HG03196 (cell line): Measurements from ENCODE around the gene MRE11.
A peak's percentile ranks its signal among the peaks of the same experiment; 100 is the strongest.
"Not testable (repeated sequence)": the region's sequence is repeated elsewhere in the genome, so short reads cannot be mapped to it uniquely, and the experiment has no call there.

ENCODE experiments used
- ATAC-seq: cut with Tn5 transposase; IDR thresholded peaks from one replicate; pipeline ENCODE4 v1.9.1; 2021; ENCODE audit not compliant: unreplicated experiment

Gene MRE11

DNA sequence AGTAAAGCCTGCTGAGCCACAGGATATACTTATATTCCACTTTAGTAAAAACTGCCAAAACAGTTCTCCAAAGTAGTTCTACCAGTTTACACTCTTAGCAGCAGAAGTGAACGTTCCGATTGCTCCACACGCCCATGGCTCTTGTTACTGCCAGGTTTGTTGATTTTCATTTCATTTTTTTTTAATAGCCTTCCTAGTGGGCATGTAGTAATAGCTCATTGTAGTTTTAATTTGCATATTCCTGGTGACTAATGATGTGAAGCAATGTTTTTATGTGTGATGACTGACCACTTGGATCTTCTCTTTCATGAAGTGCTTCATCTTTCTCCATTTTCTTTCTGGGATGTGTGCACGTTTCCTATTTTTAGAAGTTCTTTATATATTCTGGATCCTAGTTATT is 13.8 kb upstream of the MRE11 start:
- no peak for ATAC-seq

DNA sequence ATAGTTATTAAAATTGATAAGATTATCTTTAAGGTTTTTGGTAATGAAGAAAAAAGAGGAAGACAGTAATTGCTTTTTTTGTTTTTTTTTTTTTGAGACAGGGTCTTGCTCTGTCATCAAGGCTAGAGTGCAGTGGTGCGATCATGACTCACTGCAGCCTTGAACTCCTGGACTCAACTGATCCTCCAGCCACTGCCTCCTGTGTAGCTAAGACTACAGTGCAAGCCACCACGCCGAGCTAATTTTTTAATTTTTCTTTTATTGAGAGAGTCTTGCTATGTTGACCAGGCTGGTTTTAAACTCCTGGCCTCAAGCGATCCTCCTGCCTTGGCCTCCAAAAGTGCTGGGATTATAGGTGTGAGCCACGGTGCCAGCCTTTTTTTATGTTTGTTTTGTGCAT is 12.9 kb upstream of the MRE11 start:
- ATAC-seq: not testable (repeated sequence)

DNA sequence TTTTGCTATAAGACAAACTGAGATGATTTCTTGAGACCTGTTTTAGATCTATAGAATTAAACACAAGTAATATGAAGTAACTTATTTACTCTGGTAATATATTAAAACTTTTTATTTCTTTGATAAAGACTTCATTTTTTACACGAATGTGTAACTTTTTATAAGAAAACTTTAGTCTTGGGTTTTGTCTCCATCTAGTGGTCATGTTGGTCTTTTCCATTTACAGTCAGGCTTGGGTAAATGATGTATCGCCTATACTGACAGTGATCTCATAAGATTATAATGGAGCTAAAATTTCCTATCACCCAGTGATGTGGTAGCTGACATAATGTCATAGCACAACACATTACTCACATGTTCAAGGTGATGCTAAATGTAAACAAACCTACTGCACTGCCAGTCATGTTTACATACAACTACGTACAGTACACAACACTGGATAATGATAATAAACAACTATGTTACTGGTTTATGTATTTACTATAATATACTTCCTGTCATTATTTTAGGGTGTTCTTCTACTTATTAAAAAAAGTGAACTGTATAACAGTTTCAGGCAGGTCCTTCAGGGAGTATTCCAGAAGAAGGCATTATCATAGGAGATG is 11.1 kb upstream of the MRE11 start:
- no peak for ATAC-seq

DNA sequence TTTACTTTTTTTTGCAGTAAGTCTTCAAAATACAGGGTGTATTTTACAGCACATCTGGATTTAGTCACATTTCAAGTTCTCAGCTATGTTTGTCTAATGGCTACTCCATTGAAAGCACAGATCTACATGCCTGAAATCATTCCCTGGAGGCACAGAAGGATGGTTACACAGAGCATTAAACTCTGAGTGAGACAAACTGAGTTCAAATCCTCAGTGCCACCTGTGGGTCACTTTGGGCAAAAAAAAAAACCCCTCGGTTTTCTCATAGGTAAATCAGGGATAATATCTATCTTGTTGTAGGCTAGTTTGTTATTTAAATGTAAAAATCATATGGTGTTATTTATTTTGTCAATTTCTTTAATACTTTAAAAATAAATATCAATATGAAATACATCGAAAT is 7.9 kb upstream of the MRE11 start:
- ATAC-seq: no peak

DNA sequence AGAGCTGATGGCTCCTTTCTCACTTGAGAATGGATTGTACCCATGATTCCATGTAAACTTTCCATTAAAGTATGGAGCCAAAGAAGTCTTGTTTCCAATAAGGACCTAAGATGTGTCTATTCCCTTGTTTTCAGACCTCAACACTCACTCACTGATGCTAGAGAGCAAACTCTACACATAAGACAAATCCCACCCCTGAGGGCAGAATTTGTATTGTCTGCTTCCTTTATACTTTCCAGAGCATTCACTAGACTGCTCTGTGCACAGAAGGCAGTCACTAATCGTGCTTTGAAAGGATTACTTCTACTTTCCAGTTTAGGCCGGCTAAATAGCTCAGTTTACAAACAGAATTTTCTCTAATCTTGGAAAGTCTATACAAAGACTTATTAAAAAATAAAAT is 6.5 kb upstream of the MRE11 start:
- no peak for ATAC-seq

DNA sequence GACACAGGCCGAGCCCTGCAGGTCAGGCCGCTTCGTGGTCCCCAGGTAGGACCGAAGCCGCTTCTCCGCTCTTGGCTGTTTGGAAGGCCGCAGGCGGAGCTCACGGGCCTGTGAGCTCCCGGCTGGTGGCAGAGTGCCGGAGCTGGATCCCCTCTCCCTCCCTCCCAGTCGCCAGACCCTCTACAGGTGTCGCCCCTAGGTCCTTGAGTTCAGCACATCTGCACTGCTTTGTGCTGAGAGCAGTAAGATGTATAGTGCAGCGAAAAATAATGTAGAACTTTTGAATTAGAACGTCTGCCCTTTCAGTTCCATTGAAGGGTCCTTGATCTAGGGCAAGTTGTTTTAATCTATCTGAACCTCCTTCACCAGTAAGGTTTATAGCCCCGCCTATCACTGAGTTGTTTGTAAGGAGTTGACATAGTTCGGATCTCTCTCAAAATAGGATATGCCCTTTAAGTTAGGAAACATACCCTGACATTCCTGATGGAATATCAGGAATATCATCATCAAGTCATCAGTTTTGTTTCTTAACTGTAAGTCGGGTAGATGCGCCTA is 559 bp upstream of the MRE11 start:
- ATAC-seq: peak; percentile 60

DNA sequence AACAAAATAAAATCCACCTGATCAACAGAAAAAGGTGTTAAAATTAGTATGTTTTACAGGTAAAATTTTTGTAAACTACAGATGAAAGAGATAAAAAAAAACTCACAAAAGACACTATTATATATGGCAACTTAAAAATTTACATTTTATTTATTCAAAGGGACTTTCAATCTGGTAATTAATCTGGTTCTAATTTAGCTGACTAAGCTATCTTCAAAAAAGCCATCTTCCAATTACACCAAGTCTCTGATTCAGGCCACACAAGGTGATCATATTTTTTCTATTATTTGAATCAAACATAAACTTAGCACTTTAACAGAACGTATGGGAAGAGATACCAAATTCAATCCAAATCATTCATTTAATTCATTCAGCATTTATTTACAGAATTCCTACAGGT is 7.6 kb downstream of the MRE11 start:
- no peak for ATAC-seq

DNA sequence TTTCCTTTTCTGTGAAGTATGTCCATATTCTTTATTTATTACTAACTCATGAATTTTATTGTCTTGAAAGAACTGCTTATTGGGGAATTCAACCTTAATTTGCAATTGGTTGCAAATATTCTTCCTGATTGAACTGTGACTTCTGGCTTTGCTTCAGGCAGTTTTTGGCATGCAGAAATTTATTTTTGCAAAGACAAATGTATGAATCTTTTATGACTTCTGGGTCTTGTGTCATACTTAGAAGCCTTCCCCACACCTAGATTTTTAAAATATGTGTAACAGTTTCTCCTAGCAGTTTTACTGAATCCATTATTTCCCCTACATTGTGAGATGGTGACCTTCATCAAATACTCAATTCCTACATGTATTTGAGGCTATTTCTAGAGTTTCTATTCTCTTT is 12.3 kb downstream of the MRE11 start:
- ATAC-seq: no peak

DNA sequence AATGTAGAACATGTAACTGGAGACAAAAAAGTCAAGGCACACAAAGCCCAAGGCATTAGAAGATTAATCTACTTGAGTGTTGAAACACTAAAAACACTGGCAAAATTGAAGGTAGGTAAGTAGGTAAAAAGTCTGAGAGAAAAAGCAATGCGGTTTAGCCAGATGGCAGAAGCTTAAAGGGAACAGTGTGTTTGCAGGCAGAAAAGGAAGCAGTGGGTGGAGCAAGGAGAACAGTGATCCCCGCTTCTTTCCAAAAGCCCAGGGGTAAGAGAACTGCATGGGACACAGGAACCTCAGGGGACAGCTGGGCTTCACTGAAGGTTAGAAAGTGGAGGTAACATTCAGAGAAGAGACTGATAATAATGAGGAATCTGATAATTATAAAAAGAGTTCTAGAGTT is 16.0 kb downstream of the MRE11 start:
- ATAC-seq: no peak

DNA sequence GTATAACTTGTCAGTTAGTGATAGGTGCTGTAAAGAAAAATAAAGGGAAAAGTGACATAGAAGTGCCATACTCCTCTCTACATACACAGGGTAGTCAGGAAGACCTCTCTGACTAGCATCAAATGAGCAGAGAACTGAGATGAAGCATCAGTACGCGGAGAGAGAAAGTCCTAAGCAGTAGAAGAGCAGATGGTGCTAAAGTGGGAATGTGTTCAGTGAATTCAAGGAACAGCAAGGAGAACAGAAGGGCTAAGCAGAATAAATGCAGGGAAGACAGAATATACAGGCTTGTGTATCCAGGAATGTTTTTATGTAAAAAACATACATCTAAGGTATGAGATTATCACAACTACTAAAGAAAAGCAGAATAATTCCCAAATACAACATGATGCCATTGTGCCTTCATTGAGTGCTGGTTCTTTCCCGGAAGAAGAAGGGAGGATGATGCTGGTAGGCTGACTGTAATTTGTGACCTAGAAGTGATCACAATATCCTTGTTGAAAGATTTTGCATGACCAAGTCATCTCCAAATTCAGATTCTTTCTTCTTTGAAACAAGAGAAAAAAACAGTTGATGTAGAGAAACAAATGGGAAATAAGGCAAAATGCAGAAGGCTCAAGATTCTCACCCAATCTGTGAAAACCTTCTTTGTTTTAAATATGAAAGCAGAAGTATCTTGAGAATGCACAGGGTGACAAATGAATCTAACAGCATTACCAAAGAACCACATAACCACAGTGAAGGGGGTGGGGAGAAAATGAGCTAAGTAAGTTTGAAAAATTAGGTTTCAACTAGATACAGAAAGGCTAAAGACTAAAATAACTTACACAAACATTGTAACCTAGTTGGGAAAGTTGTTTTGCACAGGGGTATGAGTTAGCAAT is 20.5 kb downstream of the MRE11 start:
- ATAC-seq: peak; percentile 80

DNA sequence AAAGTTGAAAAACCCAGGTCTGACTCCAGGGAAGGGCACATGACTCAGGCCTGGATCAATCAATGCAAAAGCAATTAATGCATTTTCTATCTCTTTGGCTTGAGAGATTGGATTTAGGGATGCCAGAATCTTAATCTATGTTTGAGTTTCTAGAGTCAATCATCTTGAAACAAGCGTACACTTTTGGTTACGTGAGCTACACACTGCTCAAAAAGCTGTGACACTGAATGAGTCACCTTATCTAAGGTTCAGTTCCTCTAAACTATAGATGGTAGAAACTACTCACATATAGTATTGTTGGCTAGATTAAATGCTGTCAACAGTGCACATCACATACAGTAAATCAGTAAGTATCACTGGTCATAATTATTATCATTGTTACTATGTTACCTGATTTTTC is 24.2 kb downstream of the MRE11 start:
- ATAC-seq: peak; percentile 86

DNA sequence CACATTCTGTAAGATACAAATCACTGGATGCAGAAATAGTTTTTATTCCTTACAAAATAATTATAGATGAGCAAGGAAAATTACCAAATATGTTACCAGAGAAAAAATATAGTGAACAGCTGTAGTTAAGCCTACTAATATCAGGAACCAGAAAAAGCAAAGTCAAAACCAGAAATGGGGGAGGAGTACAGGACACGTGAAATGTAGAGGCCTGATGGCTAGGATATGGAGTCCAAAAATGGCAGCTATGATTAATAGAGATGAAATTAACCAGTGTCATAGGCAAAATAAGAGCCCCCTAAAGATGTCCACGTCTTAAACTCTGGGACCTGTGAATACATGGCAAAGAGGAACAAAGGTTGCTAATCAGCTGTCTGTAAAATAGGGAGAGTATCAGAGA is 34.1 kb downstream of the MRE11 start:
- no peak for ATAC-seq

DNA sequence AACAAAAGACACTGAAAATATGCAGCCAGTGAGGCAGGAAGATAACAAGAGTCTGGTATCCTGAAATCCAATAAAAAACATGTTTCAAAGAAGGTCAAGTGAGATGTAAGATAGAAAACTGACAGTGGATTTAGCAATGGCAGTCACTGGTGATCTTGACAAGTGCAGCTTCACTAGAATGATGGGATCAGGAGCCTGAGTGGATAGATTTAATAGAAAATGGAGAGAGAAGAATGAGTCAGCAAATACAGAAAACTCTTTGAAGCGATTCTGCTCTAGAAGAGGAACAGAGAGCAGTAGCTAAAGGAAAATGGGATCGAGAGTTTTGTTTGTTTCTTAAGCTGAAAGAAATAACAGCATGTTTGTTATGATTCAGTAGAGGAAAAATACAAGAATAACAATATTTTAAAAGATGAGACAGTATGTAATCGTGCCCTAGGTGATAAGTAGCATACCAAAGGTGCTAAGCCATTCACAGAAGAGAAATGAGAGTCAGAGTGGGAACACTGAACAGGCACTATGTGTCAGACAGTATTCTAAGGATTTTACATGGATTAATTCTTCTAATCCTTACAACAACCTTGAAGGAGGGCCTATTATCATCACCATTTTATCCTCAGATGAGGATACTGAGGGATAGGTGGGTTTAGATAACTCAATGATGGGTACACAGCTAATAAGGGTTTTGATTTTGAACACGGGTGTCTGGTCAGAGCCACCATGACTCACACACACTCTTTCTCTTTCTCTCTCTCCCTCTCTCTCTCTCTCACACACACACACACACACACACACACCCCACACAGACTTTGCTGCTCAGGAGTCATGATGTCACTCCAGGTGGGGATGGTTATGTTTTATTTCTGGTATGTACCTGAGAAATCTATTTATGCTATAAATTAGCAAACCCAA is 36.3 kb downstream of the MRE11 start:
- no peak for ATAC-seq

DNA sequence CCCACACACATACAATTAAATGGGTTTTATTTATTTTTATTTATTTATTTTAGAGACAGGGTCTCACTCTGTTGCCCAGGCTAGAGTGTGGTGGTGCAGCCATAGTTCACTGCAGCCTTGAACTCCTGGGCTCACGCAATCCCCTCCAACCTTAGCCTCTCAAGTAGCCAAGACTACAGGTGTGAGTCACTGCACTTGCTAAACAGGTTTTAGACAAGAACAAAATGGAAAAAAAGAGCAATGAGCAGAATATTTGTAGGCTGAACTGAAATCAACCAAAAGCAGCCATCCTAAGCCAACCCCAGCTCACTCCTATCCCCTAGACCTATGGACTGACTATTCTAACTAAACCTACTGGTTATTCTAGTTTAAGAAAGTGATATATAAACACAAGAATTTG is 37.8 kb downstream of the MRE11 start:
- ATAC-seq: no peak

DNA sequence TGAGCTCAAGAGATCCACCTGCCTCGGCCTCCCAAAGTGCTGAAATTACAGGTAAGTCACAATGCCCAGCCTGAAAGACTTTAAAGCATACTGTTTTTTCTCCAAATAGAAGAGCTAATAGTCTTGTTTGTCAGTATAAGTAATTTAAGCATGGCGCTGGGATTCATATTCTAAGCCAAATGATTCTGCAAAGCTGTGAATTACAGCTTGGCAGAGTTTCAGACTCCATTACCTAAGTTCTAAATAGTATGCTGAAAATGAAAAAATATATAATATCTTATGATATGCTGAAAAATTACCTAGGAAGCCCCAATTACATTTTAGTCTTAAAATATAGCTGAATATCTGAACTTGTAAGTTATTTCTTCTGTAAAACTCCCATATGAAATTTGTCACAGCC is 39.3 kb downstream of the MRE11 start:
- no peak for ATAC-seq

DNA sequence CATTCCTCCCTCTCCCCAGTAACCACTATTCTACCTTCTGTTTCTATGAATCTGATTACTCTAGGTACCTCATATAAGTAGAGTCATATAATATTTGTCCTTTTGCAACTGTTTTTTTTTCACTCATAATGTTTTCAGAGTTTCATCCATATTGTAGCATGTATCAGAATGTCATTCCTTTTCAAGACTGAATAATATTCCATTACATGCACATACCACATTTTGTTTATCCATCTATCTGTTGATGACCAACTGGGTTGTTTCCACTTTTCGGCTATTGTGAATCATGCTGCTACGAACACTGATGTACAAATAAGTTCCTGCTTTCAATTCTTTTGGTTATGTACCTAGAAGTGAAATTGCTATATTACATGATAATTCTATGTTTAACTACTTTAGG is 40.7 kb downstream of the MRE11 start:
- ATAC-seq: no peak

DNA sequence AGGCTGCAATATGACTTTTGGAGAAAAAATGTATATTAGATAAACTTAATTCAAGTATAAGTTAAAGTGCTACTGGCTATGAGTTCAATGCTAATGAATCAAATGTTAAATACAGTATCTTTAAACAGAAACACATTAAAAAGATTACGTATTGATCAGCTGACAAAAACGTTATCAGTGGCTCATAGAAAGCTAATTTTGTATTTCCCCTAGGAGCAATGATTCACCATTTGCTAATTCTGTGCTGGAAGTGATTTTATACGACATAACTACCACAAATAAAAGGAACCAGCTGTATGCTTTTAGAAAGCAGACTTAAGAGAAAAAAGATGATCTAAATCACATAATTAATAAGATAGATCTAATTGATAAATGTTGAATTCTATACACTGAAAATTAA is 43.6 kb downstream of the MRE11 start:
- ATAC-seq: no peak

DNA sequence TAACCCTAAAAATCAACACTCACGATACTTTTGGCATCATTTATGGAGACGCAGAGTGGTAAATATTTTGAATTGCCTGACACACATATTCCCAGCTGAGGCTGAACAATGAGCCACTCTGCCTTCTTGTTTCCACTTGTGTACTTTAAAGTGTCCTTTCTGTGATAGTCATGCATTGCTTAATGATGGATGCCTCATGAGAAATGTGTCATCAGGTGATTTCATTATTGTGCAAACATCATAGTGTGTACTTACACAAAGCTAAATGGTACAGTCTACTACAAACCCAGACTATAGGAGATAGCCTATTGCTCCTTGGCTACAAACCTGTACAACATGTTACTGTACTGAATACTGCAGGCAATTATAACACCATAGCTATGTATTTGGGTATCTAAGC is 44.2 kb downstream of the MRE11 start:
- no peak for ATAC-seq

DNA sequence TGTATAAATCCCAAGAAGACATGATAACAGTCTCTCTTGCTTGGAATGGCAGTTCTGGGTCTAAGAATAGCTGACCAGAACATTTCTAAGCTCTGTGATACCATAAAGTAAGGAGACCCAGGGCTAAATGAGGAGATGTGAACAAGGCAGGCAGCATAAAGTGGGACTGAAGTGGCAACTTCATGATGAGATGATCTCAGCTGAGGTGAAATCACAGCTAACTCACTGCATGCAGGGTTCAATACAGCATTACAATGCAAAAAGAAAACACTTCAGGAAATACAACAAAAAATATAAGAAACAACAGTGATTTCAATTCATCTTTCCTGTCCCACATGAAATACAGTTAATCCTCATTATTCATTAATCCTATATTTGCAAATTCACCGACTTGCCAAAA is 44.6 kb downstream of the MRE11 start:
- ATAC-seq: no peak

DNA sequence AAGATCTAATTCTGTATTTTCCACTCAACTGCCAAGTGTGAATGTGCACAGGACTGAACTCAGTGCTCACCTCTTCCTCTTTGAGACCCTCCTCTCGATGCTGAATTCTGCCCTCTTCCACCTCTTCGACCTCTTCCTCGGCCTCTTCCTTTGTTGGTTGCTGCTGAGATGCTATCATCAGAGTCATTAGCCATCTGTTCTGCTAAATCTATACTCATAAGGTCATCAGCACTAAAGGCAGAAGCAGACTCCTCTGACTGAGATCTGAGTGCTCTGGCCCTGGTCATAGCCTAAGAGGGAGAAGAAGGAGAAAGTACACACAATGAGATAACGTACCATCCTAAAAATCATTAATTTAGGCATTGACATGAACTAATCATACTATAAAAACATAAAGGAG is 46.5 kb downstream of the MRE11 start:
- no peak for ATAC-seq

DNA sequence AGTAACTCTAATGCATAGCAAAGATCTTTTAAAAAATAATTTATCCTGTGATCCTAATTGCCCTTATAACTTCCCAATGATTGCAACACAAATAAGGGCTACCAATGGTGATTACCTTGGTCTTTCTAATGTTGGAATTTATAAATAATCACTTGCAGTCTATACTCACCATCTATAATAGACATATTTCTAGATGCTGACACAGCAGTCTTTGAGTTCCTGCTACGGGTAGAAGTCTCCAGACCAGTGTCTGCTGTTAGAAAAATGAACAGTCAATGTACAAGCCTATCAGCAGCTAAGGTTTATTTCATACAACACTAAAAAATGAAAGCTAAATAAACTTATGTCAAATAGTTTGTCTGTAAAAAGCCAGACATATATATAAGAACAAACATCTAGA is 48.0 kb downstream of the MRE11 start:
- no peak for ATAC-seq
